Adipose tissue (tissue), 3 donors: ENCODE measurements around the gene PDLIM7. TPM values are rescaled to one million over a fixed set of nuclear protein-coding genes. Genes with fewer than 3 reads are reported as not detected.

Experiments used
- H3K27ac ChIP-seq: one replicate; pipeline ENCODE4 v1.5.1; 2013; ENCODE audit warnings: low read depth, low read length
- WGBS, 3 donors: extraction: QIAGEN DNeasy Blood & Tissue Kit; methylation state at CpG; one replicate each; pipeline ENCODE4 v1.1.7; 2013; 5-methylcytosine and 5-hydroxymethylcytosine counted together
- polyA plus RNA-seq, 3 donors: library from polyadenylated mRNA; stranded (reverse); fragments of 200-250 nt; gene quantifications; one replicate each; pipeline ENCODE4 v1.2.3, GENCODE V29; 2013
- donor health status: healthy with polysubstance abuse.
- donor health status: Bipolar disorder and iron deficiency.
- donor health status: healthy.

PDLIM7 gene
- polyA plus RNA-seq, 3 donors = 10.5 to 105 (median 54.0) TPM

GRCh38 chr5:177470759-177471536 is 26.5 kb downstream of the PDLIM7 start:
- 75 to 82% (median 79%) methylated on average over 10 of the region's 10 CpGs for WGBS, 3 donors
- no peak overlapping the region for H3K27ac ChIP-seq

- 54 to 76% (median 62%) methylated on average over 8 of the region's 8 CpGs for WGBS, 3 donors
- no peak overlapping the region for H3K27ac ChIP-seq
Measured at GRCh38 chr5:177469750-177470525, 27.5 kb downstream of the PDLIM7 start.

- WGBS, 3 donors = 65 to 75% (median 67%) methylated on average over 24 to 25 of the region's 25 CpGs
- H3K27ac ChIP-seq = no peak overlapping the region
Measured at GRCh38 chr5:177468685-177469628, 28.4 kb downstream of the PDLIM7 start.

- 87 to 96% (median 91%) methylated on average over 2 of the region's 2 CpGs for WGBS, 3 donors
- no peak overlapping the region for H3K27ac ChIP-seq
Measured at GRCh38 chr5:177468329-177468684, 29.1 kb downstream of the PDLIM7 start.

GRCh38 chr5:177467436-177467835 is 30.0 kb downstream of the PDLIM7 start:
- 95 to 96% (median 96%) methylated on average over 31 of the region's 31 CpGs for WGBS, 3 donors
- no peak overlapping the region for H3K27ac ChIP-seq

- 91 to 97% (median 93%) methylated on average over 25 of the region's 25 CpGs for WGBS, 3 donors
- no peak overlapping the region for H3K27ac ChIP-seq
Measured at GRCh38 chr5:177466861-177467260, 30.5 kb downstream of the PDLIM7 start.

GRCh38 chr5:177465044-177465443 is 32.4 kb downstream of the PDLIM7 start:
- 94 to 98% (median 98%) methylated on average over 11 of the region's 11 CpGs for WGBS, 3 donors

GRCh38 chr5:177462021-177462670 is 35.3 kb downstream of the PDLIM7 start:
- WGBS, 3 donors = 49 to 85% (median 52%) methylated on average over 25 to 27 of the region's 27 CpGs
- H3K27ac ChIP-seq = no peak overlapping the region

More at GRCh38 chr5:177465044-177465443, 32.4 kb downstream of the PDLIM7 start:
- no peak overlapping the region for H3K27ac ChIP-seq

- 92 to 93% (median 92%) methylated on average over 23 to 28 of the region's 28 CpGs for WGBS, 3 donors
- H3K27ac ChIP-seq = no peak overlapping the region
Measured at GRCh38 chr5:177459819-177460628, 37.4 kb downstream of the PDLIM7 start.

GRCh38 chr5:177459357-177459756 is 38.0 kb downstream of the PDLIM7 start:
- no peak overlapping the region for H3K27ac ChIP-seq
- 87 to 93% (median 92%) methylated on average over 11 of the region's 11 CpGs for WGBS, 3 donors

- 83% methylated on average over 12 to 14 of the region's 14 CpGs for WGBS, 3 donors
- H3K27ac ChIP-seq = no peak overlapping the region
Measured at GRCh38 chr5:177458912-177459350, 38.5 kb downstream of the PDLIM7 start.

GRCh38 chr5:177457852-177458681 is 39.3 kb downstream of the PDLIM7 start:
- 83 to 87% (median 85%) methylated on average over 20 of the region's 20 CpGs for WGBS, 3 donors
- no peak overlapping the region for H3K27ac ChIP-seq

- WGBS, 3 donors = 71 to 80% (median 72%) methylated on average over 24 of the region's 24 CpGs
- H3K27ac ChIP-seq = no peak overlapping the region
Measured at GRCh38 chr5:177456976-177457851, 40.2 kb downstream of the PDLIM7 start.

- WGBS, 3 donors = 24 to 36% (median 25%) methylated on average over 11 to 12 of the region's 12 CpGs
- H3K27ac ChIP-seq = no peak overlapping the region
Measured at GRCh38 chr5:177456591-177456964, 40.8 kb downstream of the PDLIM7 start.

- WGBS, 3 donors = 0 to 1% (median 1%) methylated on average over 76 of the region's 76 CpGs
- no peak overlapping the region for H3K27ac ChIP-seq
Measured at GRCh38 chr5:177455661-177456590, 41.5 kb downstream of the PDLIM7 start.
